ENCODE measurements around the gene MMS19.
"Not testable (repeated sequence)": the region's sequence is repeated elsewhere in the genome, so short reads cannot be mapped to it uniquely, and the experiment has no call there.

MMS19 gene

DNA sequence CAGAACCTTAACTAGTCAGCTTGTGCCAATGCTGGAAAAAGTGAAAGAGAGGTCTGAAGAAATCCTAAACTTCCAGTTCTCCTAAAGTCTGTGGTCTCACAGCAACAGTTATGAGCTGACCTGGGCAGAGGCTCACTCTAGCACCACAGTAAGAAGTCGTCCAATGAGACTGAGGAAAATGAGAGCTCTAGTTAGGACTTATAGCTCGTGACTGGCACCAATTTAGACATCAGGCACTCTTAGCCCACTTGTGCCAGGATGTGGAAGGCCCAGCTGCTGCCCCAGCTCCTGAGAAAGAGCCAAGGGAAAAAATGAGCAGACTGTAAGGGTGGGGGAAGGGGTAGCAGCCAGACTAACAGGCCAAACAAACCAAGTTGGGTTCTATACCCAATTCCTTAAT is 7.6 kb downstream of the MMS19 start:
- no peak for DNase-seq (ENCODE audit: low read depth)
- no peak overlapping the region for H3K4me3 ChIP-seq (ENCODE audit: low read length)
- TF ChIP-seq, protein P1, sequence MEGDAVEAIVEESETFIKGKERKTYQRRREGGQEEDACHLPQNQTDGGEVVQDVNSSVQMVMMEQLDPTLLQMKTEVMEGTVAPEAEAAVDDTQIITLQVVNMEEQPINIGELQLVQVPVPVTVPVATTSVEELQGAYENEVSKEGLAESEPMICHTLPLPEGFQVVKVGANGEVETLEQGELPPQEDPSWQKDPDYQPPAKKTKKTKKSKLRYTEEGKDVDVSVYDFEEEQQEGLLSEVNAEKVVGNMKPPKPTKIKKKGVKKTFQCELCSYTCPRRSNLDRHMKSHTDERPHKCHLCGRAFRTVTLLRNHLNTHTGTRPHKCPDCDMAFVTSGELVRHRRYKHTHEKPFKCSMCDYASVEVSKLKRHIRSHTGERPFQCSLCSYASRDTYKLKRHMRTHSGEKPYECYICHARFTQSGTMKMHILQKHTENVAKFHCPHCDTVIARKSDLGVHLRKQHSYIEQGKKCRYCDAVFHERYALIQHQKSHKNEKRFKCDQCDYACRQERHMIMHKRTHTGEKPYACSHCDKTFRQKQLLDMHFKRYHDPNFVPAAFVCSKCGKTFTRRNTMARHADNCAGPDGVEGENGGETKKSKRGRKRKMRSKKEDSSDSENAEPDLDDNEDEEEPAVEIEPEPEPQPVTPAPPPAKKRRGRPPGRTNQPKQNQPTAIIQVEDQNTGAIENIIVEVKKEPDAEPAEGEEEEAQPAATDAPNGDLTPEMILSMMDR (conservative IDR thresholded peaks at IDR 0.05; ENCODE audit: low read length), result no peak

DNA sequence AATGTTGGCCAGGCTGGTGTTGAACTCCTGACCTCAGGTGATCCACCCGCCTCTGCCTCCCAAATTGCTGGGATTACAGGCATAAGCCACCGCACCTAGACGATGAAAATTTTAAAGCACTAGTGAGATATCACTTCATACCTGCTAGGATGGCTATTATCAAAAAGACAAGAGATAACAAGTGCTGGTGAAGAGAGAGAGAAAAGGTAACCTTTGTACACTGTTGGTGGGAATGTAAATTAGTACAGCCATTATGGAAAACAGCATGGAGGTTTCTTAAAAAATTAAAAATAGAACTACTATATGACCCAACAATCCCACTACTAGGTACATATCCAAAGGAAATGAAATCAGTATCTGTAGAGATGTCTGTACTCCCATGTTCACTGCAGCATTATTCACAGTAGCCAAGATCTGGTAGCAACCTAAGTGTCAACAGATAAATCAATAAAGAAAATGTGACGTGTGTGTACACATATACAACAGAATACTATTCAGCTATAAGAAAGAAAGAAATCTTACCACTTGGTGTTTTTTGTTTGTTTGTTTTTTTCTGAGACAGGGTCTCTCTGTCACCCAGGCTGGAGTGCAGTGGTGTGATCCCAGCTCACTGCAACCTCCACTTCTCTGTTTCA is 12.5 kb downstream of the MMS19 start:
- no peak overlapping the region for H3K4me3 ChIP-seq (ENCODE audit: low read length)
- DNase-seq (ENCODE audit: low read depth), result no peak
- TF ChIP-seq, protein P1 (conservative IDR thresholded peaks at IDR 0.05; ENCODE audit: low read length), result no peak

DNA sequence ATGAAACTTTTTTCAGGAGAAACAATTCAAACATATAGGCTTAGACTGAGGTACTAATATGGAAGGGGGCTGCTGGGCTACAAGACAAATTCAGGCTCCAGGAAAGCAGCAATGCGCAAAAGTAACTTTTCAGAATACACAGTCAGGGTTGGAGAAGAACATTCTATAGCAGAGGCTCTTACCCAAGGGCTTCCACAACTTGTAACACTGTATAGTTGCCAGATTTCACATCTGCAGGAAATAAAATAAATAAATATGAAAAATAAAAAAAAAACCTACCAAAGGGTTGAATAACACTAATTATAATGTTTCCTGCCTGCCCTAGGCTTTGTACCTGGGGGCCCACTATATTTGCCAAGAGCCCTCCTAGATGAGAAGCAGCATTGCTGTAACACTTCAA is 14.3 kb downstream of the MMS19 start:
- peak; percentile 28 for DNase-seq (ENCODE audit: low read depth)
- no peak overlapping the region for H3K4me3 ChIP-seq (ENCODE audit: low read length)
- TF ChIP-seq, protein P1 (conservative IDR thresholded peaks at IDR 0.05; ENCODE audit: low read length), result no peak

DNA sequence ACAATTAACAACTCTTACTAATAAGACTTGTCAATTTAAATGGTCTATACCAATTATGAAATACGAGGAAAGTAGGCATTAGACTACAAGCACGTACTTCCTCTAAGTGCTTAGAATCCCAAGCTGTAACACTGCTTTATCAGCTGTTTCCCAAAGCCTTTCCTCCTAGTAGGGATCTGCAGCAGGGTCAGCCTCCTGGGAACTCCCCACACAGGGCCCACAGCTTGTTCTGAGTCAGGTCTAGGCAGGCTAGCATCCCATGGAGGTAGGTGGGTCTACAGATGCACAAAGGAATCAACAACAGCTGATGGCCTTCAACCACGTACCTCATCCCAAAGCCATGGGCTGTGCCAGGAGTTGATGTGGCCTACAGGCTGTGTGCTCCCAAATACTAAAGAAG is 14.7 kb downstream of the MMS19 start:
- H3K4me3 ChIP-seq (ENCODE audit: low read length), result no peak overlapping the region
- TF ChIP-seq, protein P1 (conservative IDR thresholded peaks at IDR 0.05; ENCODE audit: low read length), result no peak
- DNase-seq (ENCODE audit: low read depth), result no peak

DNA sequence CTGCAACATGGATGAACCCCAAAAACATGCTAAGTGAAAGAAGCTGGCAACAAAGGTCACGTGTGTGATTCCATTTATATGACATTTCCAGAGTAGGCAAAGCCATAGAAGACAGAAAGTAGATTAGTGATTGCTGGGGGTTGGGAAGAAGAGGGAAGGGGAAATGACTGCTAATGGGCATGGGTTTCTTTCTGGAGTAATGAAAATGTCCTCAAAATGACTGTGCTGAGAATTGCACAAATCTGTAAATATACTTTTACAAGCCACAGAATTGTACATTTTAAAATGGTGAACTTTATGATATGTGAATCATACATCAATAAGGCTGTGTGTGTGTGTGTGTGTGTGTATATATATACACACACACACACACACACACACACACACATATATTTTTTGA is 15.8 kb downstream of the MMS19 start:
- no peak overlapping the region for H3K4me3 ChIP-seq (ENCODE audit: low read length)
- no peak for DNase-seq (ENCODE audit: low read depth)
- TF ChIP-seq, protein P1 (conservative IDR thresholded peaks at IDR 0.05; ENCODE audit: low read length), result no peak

DNA sequence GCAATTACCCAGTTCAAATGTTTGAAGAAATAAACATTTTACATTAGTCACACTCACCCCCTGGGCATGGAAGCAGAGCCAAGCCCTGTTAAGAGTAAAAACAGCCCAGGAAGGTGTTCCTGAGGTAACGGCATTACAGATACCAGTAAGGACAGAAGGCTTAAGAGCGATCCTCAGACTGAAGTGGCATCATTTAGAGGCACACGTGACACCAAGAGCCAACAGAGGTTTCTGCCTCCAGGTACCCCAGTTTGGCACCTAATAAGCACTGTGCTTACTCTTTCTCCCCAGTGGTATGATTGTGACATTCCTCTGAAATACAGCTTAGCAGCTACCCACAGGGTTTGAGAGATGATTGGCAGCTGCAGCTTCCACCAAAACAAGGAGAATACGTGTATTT is 17.2 kb downstream of the MMS19 start:
- DNase-seq (ENCODE audit: low read depth), result no peak
- TF ChIP-seq, protein P1 (conservative IDR thresholded peaks at IDR 0.05; ENCODE audit: low read length), result no peak
- H3K4me3 ChIP-seq (ENCODE audit: low read length), result no peak overlapping the region

DNA sequence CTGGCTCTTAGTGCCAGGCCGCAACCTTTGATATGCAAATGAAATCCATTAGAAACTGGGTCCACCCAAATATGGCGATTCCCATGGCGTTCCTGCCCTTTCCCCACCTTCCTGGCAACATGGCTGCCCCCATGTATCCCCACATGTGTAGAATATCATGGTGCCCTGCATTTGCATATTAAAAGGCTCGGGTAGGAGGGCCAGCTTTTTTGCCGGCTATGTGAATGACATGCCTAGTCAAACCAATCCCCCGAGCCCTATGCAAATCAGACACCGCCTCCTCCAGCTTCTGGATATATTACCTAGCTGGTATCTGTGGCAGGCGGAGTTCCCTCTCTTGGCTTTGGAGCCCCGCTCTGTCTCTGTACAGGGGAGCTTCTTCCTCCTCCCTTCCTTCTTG is 18.3 kb downstream of the MMS19 start:
- DNase-seq (ENCODE audit: low read depth), result no peak
- TF ChIP-seq, protein P1 (conservative IDR thresholded peaks at IDR 0.05; ENCODE audit: low read length), result no peak
- no peak overlapping the region for H3K4me3 ChIP-seq (ENCODE audit: low read length)

DNA sequence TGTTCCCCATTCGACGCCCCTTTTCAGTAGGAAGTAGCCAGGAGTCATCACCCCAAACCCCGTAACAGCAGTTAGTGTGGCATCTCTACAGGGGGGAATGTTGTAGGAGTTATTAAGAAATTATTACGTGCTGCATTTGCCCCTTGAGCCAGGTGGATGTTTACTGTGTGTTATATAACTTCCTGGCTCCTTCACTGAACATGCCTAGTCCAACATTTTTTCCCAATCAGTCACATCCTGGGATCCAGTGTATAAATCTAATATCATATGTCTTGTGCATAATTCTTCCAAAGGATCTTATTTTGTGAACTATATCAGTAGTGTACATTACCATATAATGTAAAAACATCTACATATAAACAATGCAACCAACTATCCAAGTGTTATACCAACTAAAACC is 18.8 kb downstream of the MMS19 start:
- not testable (repeated sequence) for DNase-seq (ENCODE audit: low read depth); H3K4me3 ChIP-seq (ENCODE audit: low read length)
